ENCODE results near the gene MTHFD1L.

Gene MTHFD1L

GRCh38 chr6:151068761-151069312, 203.3 kb downstream of the MTHFD1L start:
- H3K4me1 ChIP-seq = peaks cover 14% of the 10 kb centered on the region
- TF ChIP-seq CTCF (IDR thresholded peaks at IDR 0.05) = no peak
- no peak overlapping the region for H3K9ac ChIP-seq
- no peaks in the 10 kb centered on the region for H3K79me2 ChIP-seq
- H3K4me3 ChIP-seq (ENCODE audit: low read depth, low read length) = no peak overlapping the region
- no peaks in the 10 kb centered on the region for H3K9me3 ChIP-seq (ENCODE audit: control insufficient read depth, low read length)
- H3K4me2 ChIP-seq (ENCODE audit: low read length) = no peak overlapping the region
- no peaks in the 10 kb centered on the region for H3K27me3 ChIP-seq (ENCODE audit: control insufficient read depth, insufficient read depth, low read length)
- no peak overlapping the region for H2AFZ ChIP-seq
- H3K36me3 ChIP-seq (ENCODE audit: control insufficient read depth, insufficient read depth, low read length) = no peaks in the 10 kb centered on the region
- H3K27ac ChIP-seq = peak overlapping the region; percentile 58

- Histone ChIP-seq H3K4me3 (ENCODE audit: low read depth, low read length) (no peak overlapping the region), H2AFZ (no peak overlapping the region), H3K4me1 (peaks cover 14% of the 10 kb centered on the region), H3K27ac (peak overlapping the region; percentile 34), H3K79me2 (no peaks in the 10 kb centered on the region), H3K9me3 (ENCODE audit: control insufficient read depth, low read length) (no peaks in the 10 kb centered on the region), H3K9ac (no peak overlapping the region), H3K27me3 (ENCODE audit: control insufficient read depth, insufficient read depth, low read length) (no peaks in the 10 kb centered on the region), H3K36me3 (ENCODE audit: control insufficient read depth, insufficient read depth, low read length) (no peaks in the 10 kb centered on the region), H3K4me2 (ENCODE audit: low read length) (no peak overlapping the region)
- TF ChIP-seq CTCF (IDR thresholded peaks at IDR 0.05) = no peak
These were observed 204.1 kb downstream of the MTHFD1L start for GRCh38 chr6:151069641-151070040.

GRCh38 chr6:151070631-151071051, 205.1 kb downstream of the MTHFD1L start:
- Histone ChIP-seq H3K4me1 (peaks cover 14% of the 10 kb centered on the region), H3K36me3 (ENCODE audit: control insufficient read depth, insufficient read depth, low read length) (no peaks in the 10 kb centered on the region), H3K27ac (no peak overlapping the region), H3K4me3 (ENCODE audit: low read depth, low read length) (no peak overlapping the region), H3K9me3 (ENCODE audit: control insufficient read depth, low read length) (no peaks in the 10 kb centered on the region), H3K27me3 (ENCODE audit: control insufficient read depth, insufficient read depth, low read length) (no peaks in the 10 kb centered on the region), H2AFZ (no peak overlapping the region), H3K79me2 (no peaks in the 10 kb centered on the region), H3K9ac (no peak overlapping the region), H3K4me2 (ENCODE audit: low read length) (no peak overlapping the region)
- TF ChIP-seq CTCF (IDR thresholded peaks at IDR 0.05) = no peak

GRCh38 chr6:151071295-151071694, 205.8 kb downstream of the MTHFD1L start:
- no peak overlapping the region for H3K9ac ChIP-seq
- no peak for TF ChIP-seq CTCF (IDR thresholded peaks at IDR 0.05)
- H3K36me3 ChIP-seq (ENCODE audit: control insufficient read depth, insufficient read depth, low read length) = no peaks in the 10 kb centered on the region
- no peak overlapping the region for H3K27ac ChIP-seq
- H3K4me3 ChIP-seq (ENCODE audit: low read depth, low read length) = no peak overlapping the region
- H2AFZ ChIP-seq = no peak overlapping the region
- no peaks in the 10 kb centered on the region for H3K27me3 ChIP-seq (ENCODE audit: control insufficient read depth, insufficient read depth, low read length)
- H3K4me1 ChIP-seq = peaks cover 14% of the 10 kb centered on the region
- no peak overlapping the region for H3K4me2 ChIP-seq (ENCODE audit: low read length)
- no peaks in the 10 kb centered on the region for H3K9me3 ChIP-seq (ENCODE audit: control insufficient read depth, low read length)
- H3K79me2 ChIP-seq = no peaks in the 10 kb centered on the region

- Histone ChIP-seq H3K4me1 (peaks cover 7% of the 10 kb centered on the region), H3K4me3 (ENCODE audit: low read depth, low read length) (no peak overlapping the region), H3K79me2 (no peaks in the 10 kb centered on the region), H3K27ac (no peak overlapping the region), H3K27me3 (ENCODE audit: control insufficient read depth, insufficient read depth, low read length) (no peaks in the 10 kb centered on the region), H3K9me3 (ENCODE audit: control insufficient read depth, low read length) (no peaks in the 10 kb centered on the region), H3K4me2 (ENCODE audit: low read length) (no peak overlapping the region), H3K9ac (no peak overlapping the region), H2AFZ (no peak overlapping the region), H3K36me3 (ENCODE audit: control insufficient read depth, insufficient read depth, low read length) (no peaks in the 10 kb centered on the region)
- TF ChIP-seq CTCF (IDR thresholded peaks at IDR 0.05) = no peak
These were observed 207.6 kb downstream of the MTHFD1L start for GRCh38 chr6:151073146-151073545.

Data from parathyroid adenoma (tissue), 2 donors.